Renal cortical epithelial cell (primary cell): Measurements from ENCODE around the gene DEDD2. TPM values are rescaled to one million over a fixed set of nuclear protein-coding genes. Genes with fewer than 3 reads are reported as not detected.

ENCODE experiments used
- DNase-seq: peaks from one replicate; pipeline ENCODE4 v3.0.0-alpha.2; 2011; ENCODE audit warnings: low read depth
- total RNA-seq: library from RNA; depleted of rRNA; stranded (reverse); fragments of >200 nt; gene quantifications from 2 replicates; pipeline ENCODE4 v1.2.3, GENCODE V29; 2014

DEDD2 gene
- total RNA-seq, 1 donor from 2014 or later = 25.2 TPM

- no peak for DNase-seq
Observed at GRCh38 chr19:42199440-42200115, 17.9 kb downstream of the DEDD2 start.

- DNase-seq = no peak
Observed at GRCh38 chr19:42198676-42199439, 18.6 kb downstream of the DEDD2 start.

GRCh38 chr19:42197375-42197817, 20.1 kb downstream of the DEDD2 start:
- DNase-seq = peak; percentile 17

GRCh38 chr19:42196011-42197001, 21.2 kb downstream of the DEDD2 start:
- no peak for DNase-seq

GRCh38 chr19:42193706-42194105, 23.8 kb downstream of the DEDD2 start:
- no peak for DNase-seq

- no peak for DNase-seq
Observed at GRCh38 chr19:42193294-42193693, 24.2 kb downstream of the DEDD2 start.

- peak; percentile 92 for DNase-seq
Observed at GRCh38 chr19:42191855-42192254, 25.6 kb downstream of the DEDD2 start.

- DNase-seq = no peak
Observed at GRCh38 chr19:42191330-42191729, 26.1 kb downstream of the DEDD2 start.

- DNase-seq = peak; percentile 4
Observed at GRCh38 chr19:42189133-42189532, 28.3 kb downstream of the DEDD2 start.

GRCh38 chr19:42188665-42189064, 28.8 kb downstream of the DEDD2 start:
- DNase-seq = no peak

- DNase-seq = no peak
Observed at GRCh38 chr19:42185277-42185676, 32.2 kb downstream of the DEDD2 start.

GRCh38 chr19:42184401-42184861, 33.0 kb downstream of the DEDD2 start:
- DNase-seq = peak; percentile 51

- DNase-seq = no peak
Observed at GRCh38 chr19:42178791-42179674, 38.4 kb downstream of the DEDD2 start.

GRCh38 chr19:42177686-42178019, 39.8 kb downstream of the DEDD2 start:
- DNase-seq = no peak

- peak; percentile 6 for DNase-seq
Observed at GRCh38 chr19:42176990-42177685, 40.3 kb downstream of the DEDD2 start.

GRCh38 chr19:42176649-42176989, 40.9 kb downstream of the DEDD2 start:
- DNase-seq = no peak

- DNase-seq = no peak
Observed at GRCh38 chr19:42175952-42176648, 41.4 kb downstream of the DEDD2 start.

- no peak for DNase-seq
Observed at GRCh38 chr19:42174958-42175734, 42.3 kb downstream of the DEDD2 start.

- DNase-seq = no peak
Observed at GRCh38 chr19:42174188-42174587, 43.3 kb downstream of the DEDD2 start.
